Astrocyte (in vitro differentiated cells and primary cell): ENCODE measurements around the gene CLEC4A.

Source experiments
- CTCF ChIP-seq: IDR thresholded peaks from 2 replicates; pipeline ENCODE4 v1.5.1; 2011; ENCODE audit warnings: low read depth, mild to moderate bottlenecking, inconsistent platforms, low read length, moderate library complexity; ENCODE audit not compliant: insufficient read depth
- EZH2 ChIP-seq: IDR thresholded peaks from 2 replicates; pipeline ENCODE4 v1.6.1; 2012; ENCODE audit warnings: mild to moderate bottlenecking, low read length, inconsistent platforms; ENCODE audit not compliant: insufficient read depth

GRCh38 chr12:8089716-8090115 is 33.7 kb upstream of the CLEC4A start:
- TF ChIP-seq EZH2 (no peak), CTCF (no peak)
